ENCODE measurements around the gene SHISA8.

The SHISA8 gene

DNA sequence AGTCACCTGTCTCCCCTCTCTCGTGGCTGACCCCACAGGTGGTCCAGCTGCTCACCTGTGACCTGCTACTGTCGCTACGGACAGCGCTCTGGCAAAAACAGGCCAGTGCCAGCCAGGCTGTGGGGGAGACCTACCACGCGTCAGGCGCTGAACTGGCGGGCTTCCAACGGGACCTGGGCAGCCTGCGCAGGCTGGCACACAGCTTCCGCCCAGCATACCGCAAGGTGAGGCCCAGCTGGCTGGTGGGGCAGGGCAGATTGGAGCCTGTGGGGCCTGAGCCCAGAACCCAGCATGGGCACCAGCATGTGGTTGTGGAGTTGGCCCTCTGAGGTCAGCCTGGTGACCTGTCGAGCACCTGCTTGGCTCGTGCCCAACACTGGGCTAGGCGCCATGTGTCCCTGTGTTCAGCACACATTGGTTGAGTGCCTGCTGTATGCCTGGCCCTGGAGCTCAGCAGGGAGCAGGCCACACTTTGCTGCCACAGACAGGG lies 11.9 kb downstream of the SHISA8 start:
- no peak overlapping the region for H3K27ac ChIP-seq (ENCODE audit: low read depth, low read length)
- H3K27me3 ChIP-seq (ENCODE audit: control insufficient read depth, insufficient read depth, low read length) = peaks cover under 1% of the 10 kb centered on the region; the same call in 1 of the 2 replicates
- H3K4me1 ChIP-seq (ENCODE audit: control insufficient read depth, insufficient read depth, low read length) = no peaks in the 10 kb centered on the region
- no peak overlapping the region for H3K9ac ChIP-seq (ENCODE audit: low read depth, low read length)
- H3K4me3 ChIP-seq (ENCODE audit: low read depth, low read length) = no peak overlapping the region
- peaks cover 89% of the 10 kb centered on the region for H3K36me3 ChIP-seq (ENCODE audit: control insufficient read depth, insufficient read depth, low read length)
- H3K9me3 ChIP-seq (ENCODE audit: control insufficient read depth, insufficient read depth, low read length) = no peaks in the 10 kb centered on the region

DNA sequence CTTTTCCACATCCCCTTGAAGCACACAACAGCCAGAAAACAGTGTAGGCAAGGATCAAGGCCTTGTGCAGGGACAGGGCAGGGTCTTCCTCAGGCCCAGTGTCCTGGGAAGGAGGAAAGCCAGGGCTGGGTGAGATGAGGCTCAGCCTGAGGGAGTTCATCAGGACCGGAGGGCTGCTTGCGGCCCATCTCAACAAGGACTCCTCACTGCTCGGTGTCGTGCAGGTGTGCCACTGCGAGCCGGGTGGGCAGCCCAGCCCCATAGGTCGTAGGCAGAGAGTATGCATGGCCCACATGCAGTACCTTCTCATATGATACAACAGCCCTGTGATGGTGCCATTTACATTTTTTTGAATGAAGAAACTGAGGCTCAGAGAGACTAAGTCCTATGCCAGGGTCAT lies 12.9 kb downstream of the SHISA8 start:
- no peaks in the 10 kb centered on the region for H3K27me3 ChIP-seq (ENCODE audit: control insufficient read depth, insufficient read depth, low read length)
- no peak overlapping the region for H3K4me3 ChIP-seq (ENCODE audit: low read depth, low read length)
- no peaks in the 10 kb centered on the region for H3K9me3 ChIP-seq (ENCODE audit: control insufficient read depth, insufficient read depth, low read length)
- no peak overlapping the region for H3K27ac ChIP-seq (ENCODE audit: low read depth, low read length)
- H3K9ac ChIP-seq (ENCODE audit: low read depth, low read length) = no peak overlapping the region
- peaks cover 90% of the 10 kb centered on the region for H3K36me3 ChIP-seq (ENCODE audit: control insufficient read depth, insufficient read depth, low read length)
- no peaks in the 10 kb centered on the region for H3K4me1 ChIP-seq (ENCODE audit: control insufficient read depth, insufficient read depth, low read length)

DNA sequence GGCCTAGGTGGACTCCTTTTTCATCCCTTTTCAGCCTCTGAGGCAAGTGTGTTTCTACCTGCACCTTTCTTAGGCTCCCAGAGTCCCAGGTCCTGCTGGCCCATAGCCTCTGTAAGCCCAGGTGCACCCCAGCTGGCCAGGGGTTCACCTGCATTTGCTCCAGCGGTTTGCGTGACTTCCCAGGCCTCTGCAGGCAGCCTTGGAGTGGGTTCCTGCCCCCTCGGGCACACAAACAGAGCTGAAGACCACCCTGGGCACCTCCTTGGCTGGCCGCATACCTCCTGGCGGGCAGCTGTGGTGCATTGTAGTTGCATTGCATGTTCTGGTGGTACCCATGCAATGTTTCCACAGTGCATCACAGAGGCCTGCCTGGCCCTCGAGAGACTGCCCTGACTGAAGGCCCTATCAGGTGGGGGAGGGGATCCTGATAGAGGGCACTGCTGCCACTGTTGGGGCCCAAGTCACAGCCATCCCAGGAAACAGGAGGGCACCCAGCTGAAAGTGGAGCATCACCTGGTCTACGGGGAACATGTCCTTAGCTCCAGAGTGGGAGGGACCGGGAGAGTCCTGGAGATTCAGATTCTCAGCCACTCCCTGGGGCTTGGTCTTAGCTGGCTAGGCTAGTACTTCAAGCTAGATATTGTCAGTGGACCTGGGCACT lies 14.1 kb downstream of the SHISA8 start:
- H3K27ac ChIP-seq (ENCODE audit: low read depth, low read length) = no peak overlapping the region
- no peaks in the 10 kb centered on the region for H3K4me1 ChIP-seq (ENCODE audit: control insufficient read depth, insufficient read depth, low read length)
- H3K9ac ChIP-seq (ENCODE audit: low read depth, low read length) = no peak overlapping the region
- peaks cover 92% of the 10 kb centered on the region for H3K36me3 ChIP-seq (ENCODE audit: control insufficient read depth, insufficient read depth, low read length)
- no peaks in the 10 kb centered on the region for H3K27me3 ChIP-seq (ENCODE audit: control insufficient read depth, insufficient read depth, low read length)
- H3K4me3 ChIP-seq (ENCODE audit: low read depth, low read length) = no peak overlapping the region
- no peaks in the 10 kb centered on the region for H3K9me3 ChIP-seq (ENCODE audit: control insufficient read depth, insufficient read depth, low read length)

DNA sequence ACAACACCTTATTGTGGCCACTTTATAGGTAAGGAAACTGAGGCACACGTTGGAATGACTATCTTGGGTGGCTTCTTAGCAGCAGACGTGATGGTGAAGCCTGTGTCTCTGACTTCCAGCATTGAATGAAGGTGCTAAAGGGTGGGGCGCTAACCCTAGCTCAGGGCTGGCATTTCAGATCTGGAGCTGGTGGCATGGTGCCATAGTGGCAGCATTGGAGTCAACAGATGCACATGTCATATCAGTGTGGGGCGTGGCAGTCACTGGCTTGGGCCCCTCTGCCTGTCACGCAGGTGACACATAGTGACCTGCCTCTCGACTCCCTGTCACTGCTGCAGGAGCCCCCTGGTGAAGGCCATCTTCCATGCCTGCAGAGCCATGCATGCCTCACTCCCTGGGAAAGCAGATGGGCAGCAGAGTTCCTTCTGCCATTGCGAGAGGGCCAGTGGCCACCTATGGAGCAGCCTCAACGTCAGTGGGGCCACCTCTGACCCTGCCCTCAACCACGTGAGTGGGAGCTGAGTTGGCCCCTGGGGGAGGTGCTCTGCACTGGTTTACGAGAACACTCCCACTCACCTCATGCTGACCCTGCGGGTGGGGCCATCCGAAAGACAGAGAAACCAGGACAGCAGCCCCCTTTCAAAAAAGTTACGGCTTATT lies 14.8 kb downstream of the SHISA8 start:
- no peaks in the 10 kb centered on the region for H3K4me1 ChIP-seq (ENCODE audit: control insufficient read depth, insufficient read depth, low read length)
- peaks cover 90% of the 10 kb centered on the region for H3K36me3 ChIP-seq (ENCODE audit: control insufficient read depth, insufficient read depth, low read length)
- no peaks in the 10 kb centered on the region for H3K27me3 ChIP-seq (ENCODE audit: control insufficient read depth, insufficient read depth, low read length)
- no peaks in the 10 kb centered on the region for H3K9me3 ChIP-seq (ENCODE audit: control insufficient read depth, insufficient read depth, low read length)
- H3K27ac ChIP-seq (ENCODE audit: low read depth, low read length) = no peak overlapping the region
- no peak overlapping the region for H3K9ac ChIP-seq (ENCODE audit: low read depth, low read length)
- H3K4me3 ChIP-seq (ENCODE audit: low read depth, low read length) = no peak overlapping the region

DNA sequence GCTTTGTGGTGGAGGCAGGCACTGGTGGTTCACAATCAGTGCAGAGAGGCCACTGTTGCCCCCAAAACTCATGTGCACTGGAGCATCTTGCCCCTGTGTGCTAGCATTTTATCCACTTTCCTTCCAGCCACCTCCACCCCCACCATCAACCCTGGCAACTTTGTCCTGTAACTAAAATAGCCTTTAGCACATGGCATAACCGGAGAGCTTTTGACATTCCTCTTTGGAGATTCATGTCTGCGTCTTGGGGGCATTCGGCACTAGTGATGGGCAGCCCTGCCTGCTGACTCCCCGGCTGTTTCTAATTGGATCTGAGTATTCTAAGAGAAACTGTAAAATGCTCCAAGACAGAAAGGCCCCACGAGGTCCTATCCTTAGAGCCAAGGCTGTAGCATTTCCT lies 15.8 kb downstream of the SHISA8 start:
- no peak overlapping the region for H3K9ac ChIP-seq (ENCODE audit: low read depth, low read length)
- no peak overlapping the region for H3K4me3 ChIP-seq (ENCODE audit: low read depth, low read length)
- no peaks in the 10 kb centered on the region for H3K9me3 ChIP-seq (ENCODE audit: control insufficient read depth, insufficient read depth, low read length)
- no peaks in the 10 kb centered on the region for H3K27me3 ChIP-seq (ENCODE audit: control insufficient read depth, insufficient read depth, low read length)
- H3K27ac ChIP-seq (ENCODE audit: low read depth, low read length) = no peak overlapping the region
- H3K36me3 ChIP-seq (ENCODE audit: control insufficient read depth, insufficient read depth, low read length) = peaks cover 89% of the 10 kb centered on the region
- no peaks in the 10 kb centered on the region for H3K4me1 ChIP-seq (ENCODE audit: control insufficient read depth, insufficient read depth, low read length)

DNA sequence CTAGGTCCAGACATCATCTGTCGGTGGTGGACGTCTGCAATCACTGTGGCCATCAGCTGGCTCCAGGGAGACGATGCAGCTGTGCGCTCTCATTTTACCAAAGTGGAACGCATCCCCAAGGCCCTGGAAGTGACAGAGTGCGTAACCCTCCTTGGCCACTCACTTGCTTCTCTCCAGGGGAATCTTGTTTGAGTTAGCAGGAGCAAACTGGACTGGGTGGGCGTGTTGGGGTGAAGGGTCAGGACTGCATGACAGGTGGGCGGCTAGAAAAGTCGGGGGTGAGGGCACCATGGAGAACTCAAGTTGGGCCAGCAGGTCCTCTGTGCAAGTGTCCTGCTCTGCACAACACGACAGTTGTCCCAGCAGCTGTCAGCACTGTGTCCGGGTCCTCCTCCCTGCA lies 16.2 kb downstream of the SHISA8 start:
- Histone ChIP-seq H3K9ac (ENCODE audit: low read depth, low read length) (no peak overlapping the region), H3K4me3 (ENCODE audit: low read depth, low read length) (no peak overlapping the region), H3K9me3 (ENCODE audit: control insufficient read depth, insufficient read depth, low read length) (no peaks in the 10 kb centered on the region), H3K27me3 (ENCODE audit: control insufficient read depth, insufficient read depth, low read length) (no peaks in the 10 kb centered on the region), H3K4me1 (ENCODE audit: control insufficient read depth, insufficient read depth, low read length) (no peaks in the 10 kb centered on the region), H3K27ac (ENCODE audit: low read depth, low read length) (no peak overlapping the region), H3K36me3 (ENCODE audit: control insufficient read depth, insufficient read depth, low read length) (peaks cover 89% of the 10 kb centered on the region)

DNA sequence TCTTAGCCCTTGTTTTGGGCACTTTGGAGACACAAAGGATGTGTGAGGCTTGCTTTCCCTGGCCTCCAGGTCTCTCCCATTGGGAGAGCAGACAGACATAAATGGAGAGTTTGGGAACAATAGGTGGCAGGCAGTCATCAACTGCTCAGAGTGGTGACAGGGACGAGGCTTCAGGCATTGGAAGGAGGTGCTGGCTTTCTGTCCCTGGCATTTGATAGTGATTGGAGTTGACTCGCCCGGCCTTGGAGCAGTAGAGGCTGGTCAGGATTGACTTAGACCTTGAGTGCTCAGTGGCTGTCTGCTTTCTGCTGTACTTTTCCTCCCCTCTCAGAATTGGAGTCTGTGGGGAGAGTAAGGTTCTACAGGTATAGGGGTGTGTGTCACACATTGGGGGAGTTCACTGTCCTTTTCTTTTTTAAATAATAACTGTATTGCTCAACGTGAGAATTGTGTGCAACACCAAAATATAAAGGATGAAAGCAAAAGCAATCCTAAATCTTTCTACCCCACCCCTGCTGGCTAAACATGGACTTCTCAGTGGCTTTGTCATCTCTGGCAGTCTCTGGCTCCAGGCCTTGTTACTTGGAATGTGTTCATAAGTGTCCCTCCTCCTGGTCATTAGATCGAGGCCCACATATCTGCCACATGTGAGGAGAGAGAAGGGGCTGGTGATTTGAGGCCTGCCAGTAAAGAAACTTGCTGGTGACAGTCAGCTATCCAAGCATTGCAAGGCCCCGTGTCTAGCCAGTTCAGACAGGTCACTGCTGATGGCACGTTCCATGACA lies 21.1 kb downstream of the SHISA8 start:
- Histone ChIP-seq H3K27ac (ENCODE audit: low read depth, low read length) (no peak overlapping the region), H3K4me1 (ENCODE audit: control insufficient read depth, insufficient read depth, low read length) (no peaks in the 10 kb centered on the region), H3K9ac (ENCODE audit: low read depth, low read length) (no peak overlapping the region), H3K27me3 (ENCODE audit: control insufficient read depth, insufficient read depth, low read length) (no peaks in the 10 kb centered on the region), H3K4me3 (ENCODE audit: low read depth, low read length) (no peak overlapping the region), H3K36me3 (ENCODE audit: control insufficient read depth, insufficient read depth, low read length) (peaks cover 88% of the 10 kb centered on the region), H3K9me3 (ENCODE audit: control insufficient read depth, insufficient read depth, low read length) (no peaks in the 10 kb centered on the region)

DNA sequence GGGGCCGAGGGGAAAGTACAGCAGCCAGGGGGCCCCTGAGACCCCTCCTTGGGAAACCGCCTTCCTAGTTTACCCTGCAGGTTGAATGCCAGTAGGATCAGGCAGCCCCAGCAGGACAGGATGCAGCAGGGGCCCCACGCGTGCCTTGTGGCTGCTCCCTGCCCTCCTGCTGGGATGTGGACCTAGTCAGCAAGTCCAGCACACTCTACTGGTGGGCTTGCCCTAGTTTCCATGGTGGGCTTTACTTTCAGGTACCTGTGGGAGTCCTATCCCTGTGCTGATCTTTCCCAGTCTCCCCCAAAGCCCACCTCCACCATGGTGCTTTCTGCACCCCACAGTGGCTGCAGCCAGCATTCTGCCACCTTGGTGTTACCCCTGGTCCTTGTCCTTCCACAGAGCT lies 22.2 kb downstream of the SHISA8 start:
- Histone ChIP-seq H3K27me3 (ENCODE audit: control insufficient read depth, insufficient read depth, low read length) (no peaks in the 10 kb centered on the region), H3K9ac (ENCODE audit: low read depth, low read length) (no peak overlapping the region), H3K27ac (ENCODE audit: low read depth, low read length) (no peak overlapping the region), H3K4me3 (ENCODE audit: low read depth, low read length) (no peak overlapping the region), H3K4me1 (ENCODE audit: control insufficient read depth, insufficient read depth, low read length) (no peaks in the 10 kb centered on the region), H3K9me3 (ENCODE audit: control insufficient read depth, insufficient read depth, low read length) (no peaks in the 10 kb centered on the region), H3K36me3 (ENCODE audit: control insufficient read depth, insufficient read depth, low read length) (peaks cover 90% of the 10 kb centered on the region)

DNA sequence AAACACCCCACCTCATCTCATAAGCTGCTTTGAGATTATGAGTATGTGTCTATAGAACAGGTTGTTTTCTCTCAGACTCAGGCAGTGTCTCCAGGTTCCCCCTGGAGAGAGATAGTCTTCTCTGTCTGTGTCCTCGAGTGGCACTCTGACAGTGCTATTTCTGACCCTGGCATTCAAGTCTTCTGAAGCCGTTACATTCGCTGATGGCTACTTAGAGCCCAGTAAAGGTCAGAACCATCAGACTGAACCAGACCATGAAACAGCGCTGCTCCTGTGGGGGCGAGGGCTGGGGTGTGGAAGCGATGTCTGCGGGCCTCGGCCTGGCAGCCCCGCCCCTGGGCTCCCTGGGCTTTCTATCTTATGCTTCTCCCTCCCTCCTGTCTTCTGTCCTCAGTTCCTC lies 23.5 kb downstream of the SHISA8 start:
- Histone ChIP-seq H3K9me3 (ENCODE audit: control insufficient read depth, insufficient read depth, low read length) (no peaks in the 10 kb centered on the region), H3K36me3 (ENCODE audit: control insufficient read depth, insufficient read depth, low read length) (peaks cover 88% of the 10 kb centered on the region), H3K4me1 (ENCODE audit: control insufficient read depth, insufficient read depth, low read length) (no peaks in the 10 kb centered on the region), H3K27me3 (ENCODE audit: control insufficient read depth, insufficient read depth, low read length) (no peaks in the 10 kb centered on the region), H3K9ac (ENCODE audit: low read depth, low read length) (no peak overlapping the region), H3K27ac (ENCODE audit: low read depth, low read length) (no peak overlapping the region), H3K4me3 (ENCODE audit: low read depth, low read length) (no peak overlapping the region)

DNA sequence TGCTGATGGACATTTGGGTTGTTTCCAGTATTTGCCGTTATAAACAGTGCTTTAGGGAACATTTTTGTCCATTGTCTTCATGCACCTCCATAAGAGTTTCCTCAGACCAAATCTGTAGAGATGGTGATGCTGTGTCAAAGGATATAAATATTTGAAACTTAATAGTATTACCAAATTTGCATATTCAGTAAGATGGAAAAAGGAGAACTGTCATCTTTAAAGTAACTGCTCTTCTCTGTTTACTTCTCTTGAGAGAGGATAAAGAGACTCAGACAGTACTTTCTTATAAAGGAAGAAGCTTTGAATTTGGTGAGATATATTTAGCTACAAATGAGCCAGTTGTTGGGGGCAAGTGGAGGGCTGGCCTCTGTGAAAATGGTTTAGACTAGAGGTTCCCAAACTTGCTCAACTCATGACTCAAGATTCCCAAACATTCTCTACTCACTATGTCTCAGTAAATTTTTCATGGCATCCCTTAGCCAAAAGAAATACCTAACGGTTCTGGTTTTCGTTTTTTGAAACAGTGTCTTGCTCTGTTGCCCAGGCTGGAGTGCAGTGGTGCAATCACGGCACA lies 26.2 kb downstream of the SHISA8 start:
- Histone ChIP-seq H3K9me3 (ENCODE audit: control insufficient read depth, insufficient read depth, low read length) (no peaks in the 10 kb centered on the region), H3K27ac (ENCODE audit: low read depth, low read length) (no peak overlapping the region), H3K27me3 (ENCODE audit: control insufficient read depth, insufficient read depth, low read length) (no peaks in the 10 kb centered on the region), H3K4me3 (ENCODE audit: low read depth, low read length) (no peak overlapping the region), H3K9ac (ENCODE audit: low read depth, low read length) (no peak overlapping the region), H3K4me1 (ENCODE audit: control insufficient read depth, insufficient read depth, low read length) (no peaks in the 10 kb centered on the region), H3K36me3 (ENCODE audit: control insufficient read depth, insufficient read depth, low read length) (peaks cover 93% of the 10 kb centered on the region)

DNA sequence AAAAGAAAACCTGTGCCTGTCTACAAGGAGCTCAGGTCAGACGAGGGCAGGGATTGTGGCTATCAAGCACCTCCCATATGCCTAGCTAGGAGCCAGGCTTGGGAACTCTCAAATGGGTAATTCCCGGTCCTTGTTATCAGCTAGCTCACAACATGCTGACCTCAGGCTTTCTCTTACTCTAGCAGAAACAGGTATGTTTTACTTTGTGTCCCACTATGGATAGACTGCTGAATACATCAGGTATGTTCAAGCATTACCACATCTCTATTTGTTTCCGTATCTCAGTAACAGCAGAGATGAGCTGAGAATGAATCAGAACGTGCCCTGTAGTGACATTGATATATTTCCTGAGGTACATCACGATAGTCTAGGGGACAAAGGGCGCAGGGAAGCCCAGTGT lies 29.4 kb downstream of the SHISA8 start:
- Histone ChIP-seq H3K9me3 (ENCODE audit: control insufficient read depth, insufficient read depth, low read length) (no peaks in the 10 kb centered on the region), H3K9ac (ENCODE audit: low read depth, low read length) (no peak overlapping the region), H3K4me1 (ENCODE audit: control insufficient read depth, insufficient read depth, low read length) (no peaks in the 10 kb centered on the region), H3K27ac (ENCODE audit: low read depth, low read length) (no peak overlapping the region), H3K27me3 (ENCODE audit: control insufficient read depth, insufficient read depth, low read length) (no peaks in the 10 kb centered on the region), H3K4me3 (ENCODE audit: low read depth, low read length) (no peak overlapping the region), H3K36me3 (ENCODE audit: control insufficient read depth, insufficient read depth, low read length) (peaks cover 96% of the 10 kb centered on the region)

Measured in HUES48 (cell line).